Neural cell (in vitro differentiated cells): Measurements from ENCODE around the gene STKLD1. TPM values are rescaled to one million over a fixed set of nuclear protein-coding genes. Genes with fewer than 3 reads are reported as not detected.

Source experiments
- H2AFZ ChIP-seq: fragments of 200-600, 300-800 bp; sonication (generic), shearing (Covaris generic); 2 replicates; pipeline ENCODE4 v1.6.0; 2014; ENCODE audit warnings: low read depth, mild to moderate bottlenecking, antibody characterized with exemption, low read length, moderate library complexity
- H3F3A ChIP-seq: fragments of 200-600 bp; shearing (Covaris generic); 2 replicates; pipeline ENCODE4 v1.6.1; 2016; ENCODE audit warnings: mild to moderate bottlenecking, moderate library complexity, mixed read lengths, antibody characterized with exemption, low read length; ENCODE audit not compliant: insufficient read depth, poor library complexity, severe bottlenecking
- H3K27ac ChIP-seq: fragments of 200-600, 300-800 bp; sonication (generic), shearing (Covaris generic); 2 replicates; pipeline ENCODE4 v1.5.1; 2014; ENCODE audit warnings: mild to moderate bottlenecking, low read length, moderate library complexity
- H3K27me3 ChIP-seq: fragments of 300-800, 200-600 bp; sonication (generic), shearing (Covaris generic); 2 replicates; pipeline ENCODE4 v1.6.0; 2014; ENCODE audit warnings: mild to moderate bottlenecking, low read depth, low read length, moderate library complexity; ENCODE audit not compliant: insufficient read depth
- H3K36me3 ChIP-seq: fragments of 300-800, 200-600 bp; sonication (generic), shearing (Covaris generic); 2 replicates; pipeline ENCODE4 v1.5.1; 2014; ENCODE audit warnings: mild to moderate bottlenecking, antibody characterized with exemption, low read length, moderate library complexity; ENCODE audit not compliant: insufficient read depth
- H3K4me2 ChIP-seq: fragments of 300-800, 200-600 bp; sonication (generic), shearing (Covaris generic); 2 replicates; pipeline ENCODE4 v1.6.0; 2014; ENCODE audit warnings: mild to moderate bottlenecking, low read length
- H3K4me3 ChIP-seq: fragments of 300-800, 200-600 bp; sonication (generic), shearing (Covaris generic); 2 replicates; pipeline ENCODE4 v1.5.1; 2014; ENCODE audit warnings: mild to moderate bottlenecking, low read length, moderate library complexity
- H3K79me2 ChIP-seq: fragments of 200-600 bp; shearing (Covaris generic); replicated peaks from 2 replicates; pipeline ENCODE4 v1.6.0; 2014; ENCODE audit warnings: mild to moderate bottlenecking, low read length, moderate library complexity; ENCODE audit not compliant: insufficient read depth
- H3K9ac ChIP-seq: fragments of 300-800, 200-600 bp; sonication (generic), shearing (Covaris generic); 2 replicates; pipeline ENCODE4 v1.6.1; 2016; ENCODE audit warnings: mild to moderate bottlenecking, low read length, mixed read lengths
- H3K9me2 ChIP-seq: fragments of 200-600 bp; shearing (Covaris generic); 2 replicates; pipeline ENCODE4 v1.6.1; 2016; ENCODE audit warnings: mild to moderate bottlenecking, low read length, mixed read lengths; ENCODE audit not compliant: insufficient read depth
- H3K9me3 ChIP-seq: fragments of 200-600, 300-800 bp; sonication (generic), shearing (Covaris generic); 2 replicates; pipeline ENCODE4 v1.6.1; 2016; ENCODE audit warnings: mild to moderate bottlenecking, mixed run types, low read length, moderate library complexity, mixed read lengths
- H4K20me1 ChIP-seq: fragments of 200-600 bp; shearing (Covaris generic); 2 replicates; pipeline ENCODE4 v1.6.1; 2016; ENCODE audit warnings: mild to moderate bottlenecking, mixed run types; ENCODE audit not compliant: insufficient read depth
- EP300 ChIP-seq: fragments of 450-650 bp; conservative IDR thresholded peaks from 2 replicates; pipeline ENCODE4 v1.6.1; 2014; ENCODE audit warnings: antibody characterized with exemption, mild to moderate bottlenecking, moderate library complexity; ENCODE audit not compliant: poor library complexity, severe bottlenecking
- EZH2 ChIP-seq: fragments of 200-600, 300-800 bp; shearing (Covaris generic), sonication (generic); IDR thresholded peaks from 2 replicates; pipeline ENCODE4 v1.6.1; 2014; ENCODE audit warnings: antibody characterized with exemption, low read length, borderline replicate concordance, mild to moderate bottlenecking; ENCODE audit not compliant: insufficient read depth, poor library complexity, severe bottlenecking
- MXI1 ChIP-seq: fragments of 450-650 bp; conservative IDR thresholded peaks from 2 replicates; pipeline ENCODE4 v1.6.1; 2014; ENCODE audit warnings: antibody characterized with exemption, mild to moderate bottlenecking; ENCODE audit not compliant: poor library complexity, severe bottlenecking
- POLR2AphosphoS5 ChIP-seq: IDR thresholded peaks from 2 replicates; pipeline ENCODE4 v1.6.1; 2012
- RAD21 ChIP-seq: fragments of 450-650 bp; conservative IDR thresholded peaks from 2 replicates; pipeline ENCODE4 v1.6.1; 2014; ENCODE audit warnings: antibody characterized with exemption, mild to moderate bottlenecking, moderate library complexity
- SMC3 ChIP-seq: fragments of 450-650 bp; conservative IDR thresholded peaks from 2 replicates; pipeline ENCODE4 v1.6.1; 2014; ENCODE audit warnings: antibody characterized with exemption, mild to moderate bottlenecking, moderate library complexity; ENCODE audit not compliant: poor library complexity
- TAF1 ChIP-seq: IDR thresholded peaks from 2 replicates; pipeline ENCODE4 v1.6.1; 2012; ENCODE audit warnings: low read depth
- polyA plus RNA-seq: library from polyadenylated mRNA; depleted of rRNA; stranded (reverse); fragments of >200 nt; gene quantifications from 2 replicates; pipeline ENCODE4 v1.2.3, GENCODE V29; 2014
- TF ChIP-seq, protein P1 (sequence below): fragments of 450-650 bp; IDR thresholded peaks from 2 replicates; pipeline ENCODE4 v1.5.1; 2014; ENCODE audit warnings: antibody characterized with exemption, mild to moderate bottlenecking, moderate library complexity; ENCODE audit not compliant: poor library complexity, severe bottlenecking
- TF ChIP-seq, protein P2 (sequence below): IDR thresholded peaks from 2 replicates; pipeline ENCODE4 v1.6.1; 2012; ENCODE audit warnings: borderline replicate concordance

Gene STKLD1
- polyA plus RNA-seq, 1 donor from 2014 or later, result 1.1 TPM

DNA sequence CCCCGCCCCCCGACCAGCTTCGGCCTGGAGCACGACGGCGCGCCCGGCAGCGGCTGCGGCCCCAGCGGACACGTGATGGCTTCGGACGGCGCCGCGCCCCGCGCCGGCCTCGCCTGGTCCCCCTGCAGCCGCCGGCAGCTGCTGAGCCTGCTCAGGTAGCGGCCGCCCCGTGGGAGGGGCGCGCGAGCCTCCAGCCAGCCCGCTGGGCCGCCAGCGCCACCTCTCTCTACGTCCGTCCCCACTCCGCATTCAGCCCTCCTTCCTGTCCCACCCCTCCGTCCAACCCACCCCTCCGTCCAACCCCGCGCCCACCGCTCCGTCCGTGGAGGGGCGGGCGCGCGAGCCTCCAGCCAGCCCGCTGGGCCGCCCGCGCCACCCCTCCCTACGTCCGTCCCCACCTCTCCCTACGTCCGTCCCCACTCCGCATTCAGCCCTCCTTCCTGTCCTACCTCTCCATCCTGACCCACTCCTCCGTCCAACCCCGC, 52.5 kb downstream of the STKLD1 start:
- Histone ChIP-seq H3K9me3 (peaks cover 10% of the 10 kb centered on the region), H2AFZ (no peak overlapping the region), H3K4me3 (no peak overlapping the region), H4K20me1 (no peaks in the 10 kb centered on the region), H3K27ac (no peak overlapping the region), H3F3A (no peaks in the 10 kb centered on the region), H3K27me3 (peaks cover 27% of the 10 kb centered on the region), H3K36me3 (no peaks in the 10 kb centered on the region), H3K4me2 (no peak overlapping the region), H3K9ac (no peak overlapping the region), H3K9me2 (no peaks in the 10 kb centered on the region), H3K79me2 (no peaks in the 10 kb centered on the region)
- TF ChIP-seq MXI1, result no peak
- TF ChIP-seq EZH2, result no peak
- no peak for TF ChIP-seq RAD21
- TF ChIP-seq POLR2AphosphoS5, result no peak
- TF ChIP-seq TAF1, result no peak
- no peak for TF ChIP-seq SMC3
- TF ChIP-seq, protein P1, sequence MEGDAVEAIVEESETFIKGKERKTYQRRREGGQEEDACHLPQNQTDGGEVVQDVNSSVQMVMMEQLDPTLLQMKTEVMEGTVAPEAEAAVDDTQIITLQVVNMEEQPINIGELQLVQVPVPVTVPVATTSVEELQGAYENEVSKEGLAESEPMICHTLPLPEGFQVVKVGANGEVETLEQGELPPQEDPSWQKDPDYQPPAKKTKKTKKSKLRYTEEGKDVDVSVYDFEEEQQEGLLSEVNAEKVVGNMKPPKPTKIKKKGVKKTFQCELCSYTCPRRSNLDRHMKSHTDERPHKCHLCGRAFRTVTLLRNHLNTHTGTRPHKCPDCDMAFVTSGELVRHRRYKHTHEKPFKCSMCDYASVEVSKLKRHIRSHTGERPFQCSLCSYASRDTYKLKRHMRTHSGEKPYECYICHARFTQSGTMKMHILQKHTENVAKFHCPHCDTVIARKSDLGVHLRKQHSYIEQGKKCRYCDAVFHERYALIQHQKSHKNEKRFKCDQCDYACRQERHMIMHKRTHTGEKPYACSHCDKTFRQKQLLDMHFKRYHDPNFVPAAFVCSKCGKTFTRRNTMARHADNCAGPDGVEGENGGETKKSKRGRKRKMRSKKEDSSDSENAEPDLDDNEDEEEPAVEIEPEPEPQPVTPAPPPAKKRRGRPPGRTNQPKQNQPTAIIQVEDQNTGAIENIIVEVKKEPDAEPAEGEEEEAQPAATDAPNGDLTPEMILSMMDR, result no peak
- no peak for TF ChIP-seq EP300
- TF ChIP-seq, protein P2, sequence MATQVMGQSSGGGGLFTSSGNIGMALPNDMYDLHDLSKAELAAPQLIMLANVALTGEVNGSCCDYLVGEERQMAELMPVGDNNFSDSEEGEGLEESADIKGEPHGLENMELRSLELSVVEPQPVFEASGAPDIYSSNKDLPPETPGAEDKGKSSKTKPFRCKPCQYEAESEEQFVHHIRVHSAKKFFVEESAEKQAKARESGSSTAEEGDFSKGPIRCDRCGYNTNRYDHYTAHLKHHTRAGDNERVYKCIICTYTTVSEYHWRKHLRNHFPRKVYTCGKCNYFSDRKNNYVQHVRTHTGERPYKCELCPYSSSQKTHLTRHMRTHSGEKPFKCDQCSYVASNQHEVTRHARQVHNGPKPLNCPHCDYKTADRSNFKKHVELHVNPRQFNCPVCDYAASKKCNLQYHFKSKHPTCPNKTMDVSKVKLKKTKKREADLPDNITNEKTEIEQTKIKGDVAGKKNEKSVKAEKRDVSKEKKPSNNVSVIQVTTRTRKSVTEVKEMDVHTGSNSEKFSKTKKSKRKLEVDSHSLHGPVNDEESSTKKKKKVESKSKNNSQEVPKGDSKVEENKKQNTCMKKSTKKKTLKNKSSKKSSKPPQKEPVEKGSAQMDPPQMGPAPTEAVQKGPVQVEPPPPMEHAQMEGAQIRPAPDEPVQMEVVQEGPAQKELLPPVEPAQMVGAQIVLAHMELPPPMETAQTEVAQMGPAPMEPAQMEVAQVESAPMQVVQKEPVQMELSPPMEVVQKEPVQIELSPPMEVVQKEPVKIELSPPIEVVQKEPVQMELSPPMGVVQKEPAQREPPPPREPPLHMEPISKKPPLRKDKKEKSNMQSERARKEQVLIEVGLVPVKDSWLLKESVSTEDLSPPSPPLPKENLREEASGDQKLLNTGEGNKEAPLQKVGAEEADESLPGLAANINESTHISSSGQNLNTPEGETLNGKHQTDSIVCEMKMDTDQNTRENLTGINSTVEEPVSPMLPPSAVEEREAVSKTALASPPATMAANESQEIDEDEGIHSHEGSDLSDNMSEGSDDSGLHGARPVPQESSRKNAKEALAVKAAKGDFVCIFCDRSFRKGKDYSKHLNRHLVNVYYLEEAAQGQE, result no peak

DNA sequence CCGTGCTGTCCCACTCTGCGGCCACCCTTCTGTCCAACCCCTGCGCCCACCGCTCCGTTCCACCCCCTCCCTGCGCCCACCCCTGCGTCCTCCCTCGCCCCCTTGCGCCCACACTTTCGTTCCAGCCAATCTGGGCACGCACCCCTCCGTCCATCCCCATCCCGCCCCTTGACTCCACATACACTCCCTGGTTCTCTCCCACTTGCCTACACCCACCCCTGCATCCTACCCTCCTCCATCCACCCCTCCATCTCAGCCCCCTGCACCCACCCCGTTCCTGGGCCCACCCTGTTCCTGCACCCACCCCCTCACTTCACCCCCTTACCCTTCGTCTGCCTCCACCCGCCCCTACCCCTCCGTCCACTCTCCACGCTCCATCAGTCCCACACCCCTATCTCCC, 53.0 kb downstream of the STKLD1 start:
- H3F3A ChIP-seq, result no peaks in the 10 kb centered on the region
- no peak overlapping the region for H3K4me3 ChIP-seq
- no peak overlapping the region for H3K27ac ChIP-seq
- no peaks in the 10 kb centered on the region for H3K9me2 ChIP-seq
- no peak overlapping the region for H3K9ac ChIP-seq
- no peaks in the 10 kb centered on the region for H3K79me2 ChIP-seq
- no peak overlapping the region for H3K4me2 ChIP-seq
- H3K36me3 ChIP-seq, result no peaks in the 10 kb centered on the region
- H3K27me3 ChIP-seq, result peaks cover 27% of the 10 kb centered on the region
- no peaks in the 10 kb centered on the region for H4K20me1 ChIP-seq
- TF ChIP-seq POLR2AphosphoS5 (no peak), RAD21 (no peak), EP300 (no peak), EZH2 (no peak), MXI1 (no peak), SMC3 (no peak), TAF1 (no peak)
- TF ChIP-seq, protein P1, result no peak
- TF ChIP-seq, protein P2, result no peak
- H2AFZ ChIP-seq, result no peak overlapping the region
- H3K9me3 ChIP-seq, result peaks cover 10% of the 10 kb centered on the region
